B cell (primary cell): ENCODE measurements around the gene TSSK1B. TPM values are rescaled to one million over a fixed set of nuclear protein-coding genes. Genes with fewer than 3 reads are reported as not detected.

Source experiments
- ATAC-seq: fragments of 200-7000 bp; cut with Tn5 transposase; one replicate; pipeline ENCODE4 v1.10.0; 2021; ENCODE audit warnings: low read depth, mild to moderate bottlenecking, moderate number of reproducible peaks, moderate library complexity
- CTCF ChIA-PET: fragments of 350-600 bp; sonication (Branson Sonifier 250); formaldehyde crosslinking; loops from one replicate; lab custom pipeline; 2021; ENCODE audit warnings: antibody characterized with exemption, inconsistent platforms; lab: Charles Lee
- POLR2A ChIA-PET: fragments of 350-600 bp; sonication (Branson Sonifier 250); formaldehyde crosslinking; loops from one replicate; lab custom pipeline; 2021; ENCODE audit warnings: antibody characterized with exemption; lab: Charles Lee
- DNase-seq: peaks from one replicate; pipeline ENCODE4 v3.0.0; 2013
- H2AFZ ChIP-seq: 2 replicates; pipeline ENCODE4 v1.6.1; 2012; ENCODE audit warnings: mild to moderate bottlenecking, low read depth, low read length; ENCODE audit not compliant: insufficient read depth, poor library complexity, severe bottlenecking
- H3K27ac ChIP-seq, 2 donors: 1 replicate in 1 of 2; 2 replicates in 1 of 2; pipeline ENCODE4 v1.5.1; 2012 to 2013; ENCODE audit warnings: low read length in 2 of 2, mild to moderate bottlenecking in 2 of 2, moderate library complexity in 1 of 2
- H3K27me3 ChIP-seq, 4 experiments: fragments of 200-600 bp in 1 of 4; sonication (generic) in 1 of 4; replicated peaks in 1 of 4; 1 replicate in 2 of 4; 2 replicates in 2 of 4; pipeline versions ENCODE4 v1.6.1 to v1.7.0; 2013 to 2016; ENCODE audit warnings: low read length in 3 of 4, mild to moderate bottlenecking in 2 of 4, mixed read lengths in 1 of 4, moderate library complexity in 1 of 4; ENCODE audit not compliant: insufficient read depth in 4 of 4, control insufficient read depth in 3 of 4; ENCODE audit errors: control extremely low read depth in 1 of 4
- H3K36me3 ChIP-seq, 2 experiments: replicated peaks in 1 of 2; 1 replicate in 1 of 2; 2 replicates in 1 of 2; pipeline versions ENCODE4 v1.6.1 to v1.7.1; 2013; ENCODE audit warnings: low read length in 1 of 2; ENCODE audit not compliant: insufficient read depth in 2 of 2, control insufficient read depth in 1 of 2; ENCODE audit errors: control extremely low read depth in 1 of 2, extremely low read depth in 1 of 2
- H3K4me1 ChIP-seq, 2 donors: fragments of 200-600 bp in 1 of 2; sonication (generic) in 1 of 2; 1 replicate in 1 of 2; 2 replicates in 1 of 2; pipeline versions ENCODE4 v1.5.1 to v1.6.1; 2013 to 2017; ENCODE audit warnings: low read length in 2 of 2; ENCODE audit not compliant: control insufficient read depth in 2 of 2, insufficient read depth in 2 of 2
- H3K4me2 ChIP-seq: replicated peaks from 2 replicates; pipeline ENCODE3; 2012; ENCODE audit warnings: mild to moderate bottlenecking, low read depth, low read length; ENCODE audit not compliant: poor library complexity, severe bottlenecking
- H3K4me3 ChIP-seq, 5 experiments: fragments of 200-600 bp in 1 of 5; sonication (generic) in 1 of 5; 1 replicate in 3 of 5; 2 replicates in 2 of 5; pipeline versions ENCODE4 v1.5.1 to v1.7.0; 2011 to 2016; ENCODE audit warnings: low read length in 4 of 5, mild to moderate bottlenecking in 4 of 5, low read depth in 2 of 5, control low read depth in 1 of 5, moderate library complexity in 1 of 5; ENCODE audit not compliant: insufficient read depth in 1 of 5; ENCODE audit errors: control extremely low read depth in 1 of 5, extremely low read depth in 1 of 5
- H3K79me2 ChIP-seq: fragments of 200-600 bp; sonication (generic); one replicate; pipeline ENCODE4 v1.6.0; 2016; ENCODE audit warnings: low read length; ENCODE audit not compliant: control insufficient read depth, insufficient read depth
- H3K9ac ChIP-seq: fragments of 200-600 bp; sonication (generic); 2 replicates; pipeline ENCODE4 v1.6.1; 2017; ENCODE audit warnings: mild to moderate bottlenecking, low read length, moderate library complexity
- H3K9me3 ChIP-seq, 3 donors: one replicate each; pipeline versions ENCODE4 v1.6.1 to v1.7.1; 2013; ENCODE audit warnings: low read length in 2 of 3; ENCODE audit not compliant: control insufficient read depth in 2 of 3, insufficient read depth in 1 of 3; ENCODE audit errors: control extremely low read depth in 1 of 3
- H4K20me1 ChIP-seq: 2 replicates; pipeline ENCODE4 v1.6.0; 2012; ENCODE audit warnings: mild to moderate bottlenecking, low read length; ENCODE audit not compliant: insufficient read depth, control insufficient read depth, poor library complexity, severe bottlenecking
- H3K27ac Mint-ChIP-seq: one replicate; pipeline ENCODE4 v1.8.0; 2021; ENCODE audit warnings: mixed read lengths
- H3K27me3 Mint-ChIP-seq: one replicate; pipeline ENCODE4 v1.8.0; 2021; ENCODE audit warnings: mixed read lengths
- H3K4me1 Mint-ChIP-seq: one replicate; pipeline ENCODE4 v1.8.0; 2021; ENCODE audit warnings: mixed read lengths
- H3K4me3 Mint-ChIP-seq: one replicate; pipeline ENCODE4 v1.8.0; 2021; ENCODE audit warnings: mixed read lengths
- H3K9me3 Mint-ChIP-seq: one replicate; pipeline ENCODE4 v1.8.0; 2022; ENCODE audit warnings: mixed read lengths; ENCODE audit not compliant: insufficient read depth
- EZH2 ChIP-seq: IDR thresholded peaks from 2 replicates; pipeline ENCODE4 v1.6.1; 2012; ENCODE audit warnings: borderline replicate concordance, low read depth, mild to moderate bottlenecking, moderate library complexity, low read length; ENCODE audit not compliant: insufficient read depth, poor library complexity, severe bottlenecking
- WGBS: methylation state at CpG from one replicate; pipeline ENCODE4 v1.1.5; 2013; ENCODE audit warnings: missing lambda C conversion rate; ENCODE audit not compliant: insufficient coverage; 5-methylcytosine and 5-hydroxymethylcytosine counted together
- intact Hi-C: fragments of 100-400 bp; cut with micrococcal nuclease; formaldehyde crosslinking; loops from one replicate; pipeline ENCODE4 v1.10.0; 2022
- polyA plus RNA-seq: library from polyadenylated mRNA; depleted of rRNA; stranded (reverse); fragments of >200 nt; gene quantifications from 2 replicates; pipeline ENCODE4 v1.2.3, GENCODE V29; 2012
- total RNA-seq, 2 donors: library from RNA; stranded (reverse); fragments of 120-200 nt in 1 of 2; gene quantifications; 1 replicate in 1 of 2; 2 replicates in 1 of 2; pipeline versions ENCODE4 v1.2.3 to v1.2.4, GENCODE V29; 2013 to 2022
- TF ChIP-seq, protein P1 (sequence below): fragments of 200-600 bp; IDR thresholded peaks from one replicate; pipeline ENCODE4 v1.8.0; 2022; ENCODE audit warnings: antibody characterized with exemption, mild to moderate bottlenecking

The TSSK1B gene
- total and polyA plus RNA-seq, 2 donors (not counting 1 experiment from before 2014, with no cell fraction given), result not detected

- intact Hi-C loops, result no loop called here
These were observed 786 bp upstream of the TSSK1B start for GRCh38 chr5:113435575-113435974.

GRCh38 chr5:113433862-113434612 is 752 bp downstream of the TSSK1B start:
- DNase-seq, result no peak
- Histone ChIP-seq H3K4me2 (no peak overlapping the region), H3K4me3 (no peak overlapping the region), H3K79me2 (no peaks in the 10 kb centered on the region), H3K9ac (no peak overlapping the region), H3K36me3 (no peaks in the 10 kb centered on the region), H2AFZ (no peak overlapping the region), H3K27me3 (peaks cover 0 to 2% (median 0%) of the 10 kb centered on the region in 4 experiments), H4K20me1 (no peaks in the 10 kb centered on the region), H3K27ac (no peak overlapping the region), H3K4me1 (no peaks in the 10 kb centered on the region), H3K9me3 (no peaks in the 10 kb centered on the region)
- POLR2A ChIA-PET, result no interaction called here
- no peaks in the 10 kb centered on the region for H3K9me3 Mint-ChIP-seq
- WGBS, result 92% methylated on average over 38 of the region's 38 CpGs
- intact Hi-C loops, result no loop called here
- TF ChIP-seq EZH2, result no peak
- TF ChIP-seq, protein P1, sequence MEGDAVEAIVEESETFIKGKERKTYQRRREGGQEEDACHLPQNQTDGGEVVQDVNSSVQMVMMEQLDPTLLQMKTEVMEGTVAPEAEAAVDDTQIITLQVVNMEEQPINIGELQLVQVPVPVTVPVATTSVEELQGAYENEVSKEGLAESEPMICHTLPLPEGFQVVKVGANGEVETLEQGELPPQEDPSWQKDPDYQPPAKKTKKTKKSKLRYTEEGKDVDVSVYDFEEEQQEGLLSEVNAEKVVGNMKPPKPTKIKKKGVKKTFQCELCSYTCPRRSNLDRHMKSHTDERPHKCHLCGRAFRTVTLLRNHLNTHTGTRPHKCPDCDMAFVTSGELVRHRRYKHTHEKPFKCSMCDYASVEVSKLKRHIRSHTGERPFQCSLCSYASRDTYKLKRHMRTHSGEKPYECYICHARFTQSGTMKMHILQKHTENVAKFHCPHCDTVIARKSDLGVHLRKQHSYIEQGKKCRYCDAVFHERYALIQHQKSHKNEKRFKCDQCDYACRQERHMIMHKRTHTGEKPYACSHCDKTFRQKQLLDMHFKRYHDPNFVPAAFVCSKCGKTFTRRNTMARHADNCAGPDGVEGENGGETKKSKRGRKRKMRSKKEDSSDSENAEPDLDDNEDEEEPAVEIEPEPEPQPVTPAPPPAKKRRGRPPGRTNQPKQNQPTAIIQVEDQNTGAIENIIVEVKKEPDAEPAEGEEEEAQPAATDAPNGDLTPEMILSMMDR, result no peak
- H3K27me3 Mint-ChIP-seq, result no peaks in the 10 kb centered on the region
- H3K27ac Mint-ChIP-seq, result no peak overlapping the region
- no peaks in the 10 kb centered on the region for H3K4me1 Mint-ChIP-seq
- H3K4me3 Mint-ChIP-seq, result no peak overlapping the region
- ATAC-seq, result no peak
- CTCF ChIA-PET, result no interaction called here

More at GRCh38 chr5:113435575-113435974, 786 bp upstream of the TSSK1B start:
- no peaks in the 10 kb centered on the region for H3K4me1 Mint-ChIP-seq
- H2AFZ ChIP-seq, result no peak overlapping the region
- CTCF ChIA-PET, result no interaction called here
- POLR2A ChIA-PET, result no interaction called here
- no peak overlapping the region for H3K4me3 ChIP-seq
- 83% methylated on average over 4 of the region's 4 CpGs for WGBS
- no peak overlapping the region for H3K27ac ChIP-seq
- no peaks in the 10 kb centered on the region for H3K27me3 Mint-ChIP-seq
- H3K4me3 Mint-ChIP-seq, result no peak overlapping the region
- H3K9me3 ChIP-seq, result no peaks in the 10 kb centered on the region
- no peak overlapping the region for H3K27ac Mint-ChIP-seq
- no peaks in the 10 kb centered on the region for H3K36me3 ChIP-seq
- no peak for DNase-seq
- H3K4me2 ChIP-seq, result no peak overlapping the region
- H3K27me3 ChIP-seq, result peaks cover 0 to 3% (median 1%) of the 10 kb centered on the region in 4 experiments
- no peaks in the 10 kb centered on the region for H3K79me2 ChIP-seq
- TF ChIP-seq, protein P1, result no peak
- no peak for TF ChIP-seq EZH2
- H3K9ac ChIP-seq, result no peak overlapping the region
- H4K20me1 ChIP-seq, result no peaks in the 10 kb centered on the region
- H3K9me3 Mint-ChIP-seq, result no peaks in the 10 kb centered on the region
- H3K4me1 ChIP-seq, result no peaks in the 10 kb centered on the region
- no peak for ATAC-seq
